WTC11 (cell line): ENCODE results near the gene CTRL.

Experiments used
- ATF1 ChIP-seq: sonication (generic); formaldehyde crosslinking; IDR thresholded peaks from 2 replicates; pipeline ENCODE4 v1.8.1; 2023; ENCODE audit warnings: mild to moderate bottlenecking, moderate library complexity, missing genetic modification reagents
- CTCF ChIP-seq: fragments of 200-600 bp; IDR thresholded peaks from 2 replicates; pipeline ENCODE4 v1.8.0; 2022; ENCODE audit warnings: antibody characterized with exemption
- EMX1 ChIP-seq: fragments of 250-450 bp; sonication (Bioruptor Pico); IDR thresholded peaks from 2 replicates; pipeline ENCODE4 v1.8.0; 2021; ENCODE audit warnings: mild to moderate bottlenecking
- MAX ChIP-seq: sonication (generic); formaldehyde crosslinking; IDR thresholded peaks from 2 replicates; pipeline ENCODE4 v1.8.0; 2022; ENCODE audit warnings: mild to moderate bottlenecking, missing genetic modification reagents
- NR3C1 ChIP-seq: sonication (generic); formaldehyde crosslinking; conservative IDR thresholded peaks from 2 replicates; pipeline ENCODE4 v1.8.1; 2023; ENCODE audit warnings: low read depth, mild to moderate bottlenecking, missing genetic modification reagents
- USF1 ChIP-seq: sonication (generic); formaldehyde crosslinking; IDR thresholded peaks from 2 replicates; pipeline ENCODE4 v1.8.0; 2022; ENCODE audit warnings: mild to moderate bottlenecking, missing genetic modification reagents
- ZNF121 ChIP-seq: sonication (generic); formaldehyde crosslinking; IDR thresholded peaks from 2 replicates; pipeline ENCODE4 v1.8.0; 2023; ENCODE audit warnings: missing genetic modification reagents
- ZNF416 ChIP-seq: fragments of 250-450 bp; sonication (Bioruptor Pico); IDR thresholded peaks from 2 replicates; pipeline ENCODE4 v1.9.0; 2021; ENCODE audit warnings: mild to moderate bottlenecking, inconsistent platforms

- TF ChIP-seq ATF1 (CRISPR knock-in tag) = no peak
- no peak for TF ChIP-seq ZNF121 (CRISPR knock-in tag)
- no peak for TF ChIP-seq CTCF
- TF ChIP-seq ZNF416 (CRISPR knock-in tag) = no peak
- no peak for TF ChIP-seq EMX1 (CRISPR knock-in tag)
- no peak for TF ChIP-seq MAX (CRISPR knock-in tag)
- TF ChIP-seq NR3C1 (CRISPR knock-in tag) = no peak
- no peak for TF ChIP-seq USF1 (CRISPR knock-in tag)
Measured at GRCh38 chr16:67963662-67964321, 32.1 kb upstream of the CTRL start.
